Epithelial cell of esophagus (primary cell): ENCODE data around the gene OR51D1.

Experiments used
- DNase-seq: peaks from one replicate; pipeline ENCODE4 v3.0.0; 2010; ENCODE audit warnings: low read depth
- H3K4me3 ChIP-seq: 2 replicates; pipeline ENCODE4 v1.5.1; 2011; ENCODE audit warnings: mild to moderate bottlenecking, low read length, control low read depth
- TF ChIP-seq, protein P1 (sequence below): IDR thresholded peaks from 2 replicates; pipeline ENCODE4 v1.5.1; 2011; ENCODE audit warnings: low read depth, mild to moderate bottlenecking, low read length, control low read depth, inconsistent platforms; ENCODE audit not compliant: insufficient read depth; ENCODE audit errors: missing control alignments

OR51D1 gene

DNA sequence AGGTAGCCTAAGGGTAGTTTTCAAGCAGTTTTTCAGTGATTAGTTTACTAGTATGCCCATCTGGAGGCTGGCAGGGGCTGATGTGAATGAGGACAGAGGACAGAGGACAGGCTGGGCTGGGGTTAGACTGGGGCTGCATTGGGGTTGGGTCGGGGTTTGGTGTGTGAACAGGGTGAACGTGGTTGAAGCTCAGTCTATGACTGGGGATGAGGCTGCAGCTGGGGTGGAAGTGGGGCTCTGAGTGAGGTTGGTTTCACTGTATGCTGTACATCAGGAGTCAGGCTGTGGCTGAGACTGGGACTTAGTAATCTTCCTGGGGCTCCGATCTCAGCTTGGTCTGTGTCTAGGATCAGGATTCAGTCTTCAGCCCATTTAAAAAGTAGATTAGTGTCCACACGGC is 7.0 kb downstream of the OR51D1 start:
- H3K4me3 ChIP-seq = no peak overlapping the region
- no peak for DNase-seq
- TF ChIP-seq, protein P1, sequence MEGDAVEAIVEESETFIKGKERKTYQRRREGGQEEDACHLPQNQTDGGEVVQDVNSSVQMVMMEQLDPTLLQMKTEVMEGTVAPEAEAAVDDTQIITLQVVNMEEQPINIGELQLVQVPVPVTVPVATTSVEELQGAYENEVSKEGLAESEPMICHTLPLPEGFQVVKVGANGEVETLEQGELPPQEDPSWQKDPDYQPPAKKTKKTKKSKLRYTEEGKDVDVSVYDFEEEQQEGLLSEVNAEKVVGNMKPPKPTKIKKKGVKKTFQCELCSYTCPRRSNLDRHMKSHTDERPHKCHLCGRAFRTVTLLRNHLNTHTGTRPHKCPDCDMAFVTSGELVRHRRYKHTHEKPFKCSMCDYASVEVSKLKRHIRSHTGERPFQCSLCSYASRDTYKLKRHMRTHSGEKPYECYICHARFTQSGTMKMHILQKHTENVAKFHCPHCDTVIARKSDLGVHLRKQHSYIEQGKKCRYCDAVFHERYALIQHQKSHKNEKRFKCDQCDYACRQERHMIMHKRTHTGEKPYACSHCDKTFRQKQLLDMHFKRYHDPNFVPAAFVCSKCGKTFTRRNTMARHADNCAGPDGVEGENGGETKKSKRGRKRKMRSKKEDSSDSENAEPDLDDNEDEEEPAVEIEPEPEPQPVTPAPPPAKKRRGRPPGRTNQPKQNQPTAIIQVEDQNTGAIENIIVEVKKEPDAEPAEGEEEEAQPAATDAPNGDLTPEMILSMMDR = no peak

DNA sequence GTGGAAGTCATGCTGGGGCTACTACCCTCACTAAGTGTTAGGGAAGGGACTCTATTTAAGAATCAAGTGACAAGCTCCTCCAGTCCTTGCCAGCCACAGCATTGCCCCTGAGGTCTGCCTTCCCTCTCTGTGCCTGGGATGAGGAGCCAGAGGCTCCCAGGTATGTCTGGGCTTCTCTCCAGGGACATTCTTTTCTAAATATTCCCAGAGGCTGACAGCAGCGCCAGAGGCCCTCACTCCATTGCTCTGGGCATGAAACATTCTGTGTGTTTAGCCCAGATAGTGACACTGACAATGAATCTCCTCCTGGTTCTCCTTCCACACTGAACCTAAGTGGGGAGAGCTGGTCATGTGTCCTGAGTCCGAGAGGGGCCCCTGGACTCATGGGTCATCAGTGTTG is 8.7 kb downstream of the OR51D1 start:
- no peak overlapping the region for H3K4me3 ChIP-seq
- no peak for DNase-seq
- TF ChIP-seq, protein P1 = no peak

DNA sequence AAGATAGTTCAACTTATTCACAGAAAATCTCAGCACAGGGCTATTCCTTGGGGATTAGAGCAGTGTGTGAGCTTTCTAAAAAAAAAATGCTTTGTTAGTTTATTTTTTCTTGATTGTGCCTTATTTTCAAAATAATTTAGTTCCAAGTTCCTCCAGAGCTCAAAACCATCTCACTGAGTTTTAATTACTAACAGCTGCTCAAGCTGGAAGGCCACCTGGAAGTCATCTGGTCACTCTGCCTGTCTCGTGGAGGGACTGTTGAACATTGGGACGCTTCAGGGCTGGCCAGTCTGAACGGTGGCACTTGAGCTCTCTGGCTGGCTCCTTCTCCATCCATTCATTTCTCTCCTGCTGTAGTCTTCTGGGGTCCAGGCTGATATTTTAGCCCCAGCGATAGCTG is 10.5 kb downstream of the OR51D1 start:
- DNase-seq = no peak
- TF ChIP-seq, protein P1 = no peak
- no peak overlapping the region for H3K4me3 ChIP-seq

DNA sequence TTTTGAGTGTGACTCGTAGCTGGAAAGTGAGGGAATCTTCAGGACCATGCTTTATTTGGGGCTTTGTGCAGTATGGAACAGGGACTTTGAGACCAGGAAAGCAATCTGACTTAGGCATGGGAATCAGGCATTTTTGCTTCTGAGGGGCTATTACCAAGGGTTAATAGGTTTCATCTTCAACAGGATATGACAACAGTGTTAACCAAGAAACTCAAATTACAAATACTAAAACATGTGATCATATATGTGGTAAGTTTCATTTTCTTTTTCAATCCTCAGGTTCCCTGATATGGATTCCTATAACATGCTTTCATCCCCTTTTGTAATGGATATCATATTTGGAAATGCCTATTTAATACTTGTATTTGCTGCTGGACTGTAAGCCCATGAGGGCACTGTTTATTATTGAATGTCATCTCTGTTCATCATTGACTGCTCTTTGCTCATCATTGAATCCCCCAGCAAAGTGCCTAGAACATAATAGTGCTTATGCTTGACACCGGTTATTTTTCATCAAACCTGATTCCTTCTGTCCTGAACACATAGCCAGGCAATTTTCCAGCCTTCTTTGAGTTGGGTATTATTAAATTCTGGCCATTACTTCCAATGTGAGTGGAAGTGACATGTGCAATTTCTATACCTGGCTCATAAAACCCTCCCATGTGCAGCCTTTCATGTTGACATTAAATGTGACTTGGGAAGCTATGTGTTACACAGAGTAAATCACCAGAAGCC is 17.5 kb downstream of the OR51D1 start:
- no peak overlapping the region for H3K4me3 ChIP-seq
- no peak for DNase-seq
- TF ChIP-seq, protein P1 = no peak

DNA sequence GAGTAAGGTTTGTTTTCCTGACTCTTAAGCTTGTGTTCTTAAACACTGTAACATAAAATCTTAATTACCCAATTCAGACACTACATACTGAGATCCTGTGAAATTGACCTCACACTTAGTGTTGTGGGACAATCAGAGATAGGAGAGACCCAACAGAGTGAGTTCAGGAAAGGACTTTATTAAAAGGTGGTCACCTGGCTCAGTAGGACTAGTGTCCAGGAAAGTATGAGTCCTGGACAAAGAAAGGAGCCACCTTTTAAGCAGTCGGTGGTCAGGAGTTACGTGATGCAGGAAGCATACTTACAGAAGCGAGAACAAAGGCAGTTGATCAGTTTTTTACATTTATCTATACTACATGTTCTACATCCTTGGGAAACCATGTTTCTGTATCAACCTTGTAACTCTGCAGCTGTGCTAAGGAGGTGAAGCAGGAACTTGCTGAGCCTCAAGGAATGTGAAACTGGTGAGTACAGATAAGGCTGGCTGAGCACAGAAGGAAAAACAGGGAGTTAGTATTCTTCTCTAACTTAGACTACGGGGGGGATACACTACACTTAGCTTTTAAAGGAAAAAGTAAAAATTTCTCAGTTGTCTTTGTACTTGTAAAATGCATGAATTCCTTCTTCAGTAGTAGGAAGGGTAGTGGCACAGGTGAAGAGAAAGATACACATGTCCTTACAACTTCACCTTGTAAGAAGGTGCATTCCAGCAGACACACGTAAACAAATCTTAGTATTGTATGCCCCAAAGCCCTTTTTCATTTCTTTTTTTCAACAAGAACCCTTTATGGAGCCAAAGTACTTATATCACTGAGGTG is 21.6 kb downstream of the OR51D1 start:
- TF ChIP-seq, protein P1 = no peak
- no peak overlapping the region for H3K4me3 ChIP-seq
- no peak for DNase-seq

DNA sequence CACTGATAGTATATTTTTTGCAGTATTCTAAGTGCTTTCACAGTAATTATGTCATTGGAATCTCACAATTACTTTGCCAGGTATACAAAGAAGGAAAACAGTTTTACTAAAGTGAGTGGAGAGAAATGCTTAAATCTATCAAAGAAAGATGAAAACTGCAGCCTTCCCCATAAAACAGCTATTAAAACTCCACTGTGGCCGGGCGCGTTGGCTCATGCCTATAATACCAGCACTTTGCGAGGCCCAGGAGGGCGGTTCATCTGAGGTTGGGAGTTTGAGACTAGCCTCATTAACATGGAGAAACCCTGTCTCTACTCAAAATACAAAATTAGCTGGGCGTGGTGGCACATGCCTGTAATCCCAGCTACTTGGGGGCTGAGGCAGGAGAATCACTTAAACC is 25.6 kb downstream of the OR51D1 start:
- no peak for DNase-seq
- TF ChIP-seq, protein P1 = no peak
- no peak overlapping the region for H3K4me3 ChIP-seq
